ENCODE measurements around the gene YPEL5. TPM values are rescaled to one million over a fixed set of nuclear protein-coding genes. Genes with fewer than 3 reads are reported as not detected.
"Not testable (repeated sequence)": the region's sequence is repeated elsewhere in the genome, so short reads cannot be mapped to it uniquely, and the experiment has no call there.

The YPEL5 gene
- 112 and 116 TPM in 2 replicates for polyA plus RNA-seq (2011; rRNA removed)
- polyA minus RNA-seq (2011; rRNA and poly(A)+ RNA removed), result 77.8 and 80.8 TPM in 2 replicates

DNA sequence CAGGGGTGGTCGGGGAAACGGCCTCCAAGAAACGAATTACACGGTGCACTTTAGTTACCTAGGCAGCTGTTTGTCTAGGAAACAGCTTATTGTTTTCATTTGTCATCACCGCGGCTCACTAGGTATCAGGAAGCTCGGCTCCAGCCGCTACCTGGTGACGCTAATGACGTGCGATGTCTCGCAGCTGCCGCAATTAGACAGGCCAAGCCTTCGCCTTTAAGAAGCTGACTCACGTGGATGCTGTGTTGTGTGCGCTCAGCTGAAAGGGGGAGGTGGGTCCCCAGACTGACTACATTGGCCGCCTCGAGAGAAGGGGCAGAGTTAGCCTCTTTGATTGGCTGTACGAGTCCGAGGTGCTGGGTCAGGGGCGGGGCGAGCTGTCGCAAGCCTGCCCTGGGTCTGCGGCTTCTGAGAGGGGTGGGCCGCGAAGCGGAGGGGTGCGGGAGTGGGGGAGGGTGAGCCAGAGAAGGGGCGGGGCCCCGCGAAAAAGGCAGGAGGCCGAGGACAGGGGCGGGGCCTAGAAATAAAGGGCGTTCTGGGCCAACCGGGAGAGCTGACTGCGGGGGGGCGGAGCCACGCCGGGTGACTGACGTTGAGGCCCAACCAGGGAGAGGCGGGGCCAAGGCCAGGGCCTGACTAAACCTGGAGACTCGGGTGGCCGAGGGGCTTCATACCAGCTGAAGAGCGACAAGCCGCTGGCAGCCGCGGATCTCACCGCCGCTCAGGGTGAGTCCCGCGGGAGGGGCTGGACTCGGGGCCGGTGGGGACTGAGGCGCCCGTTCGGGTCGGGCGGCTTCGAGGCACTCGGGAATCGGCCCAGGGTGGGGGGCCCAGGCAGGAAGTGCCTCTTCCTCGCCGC is at the start of gene YPEL5:
YPEL5 (plus strand) TSS at position 671 of the 859 bp plus-strand sequence. CDS start 9,645 bp downstream, outside the sequence.
- ChIA-PET CTCF (interaction anchor here (1.3 to 8.1 kb wide), 4 partner anchors 18 to 566 kb away, joined by 3 to 82 read pairs (median 38); no protein-coding TSS in a partner anchor), POLR2A (interaction anchor here (0.6 to 1.8 kb wide), 8 partner anchors 18 to 508 kb away, joined by 3 to 11 read pairs (median 4); partner anchors contain the start of genes LBH and LCLAT1)
- Histone ChIP-seq H3K9me3 (ENCODE audit: control insufficient read depth, insufficient read depth, low read length) (no peaks in the 10 kb centered on the region; the same call in 1 of the 2 replicates), H3K27ac (ENCODE audit: low read depth, low read length) (peak within 1 kb of the TSS; percentile 80), H3K27me3 (ENCODE audit: control insufficient read depth, insufficient read depth, low read length) (peaks cover 7% of the 10 kb centered on the region), H3K4me3 (ENCODE audit: low read depth, low read length) (peak within 1 kb of the TSS; percentile 74)
- TF ChIP-seq, protein P1, sequence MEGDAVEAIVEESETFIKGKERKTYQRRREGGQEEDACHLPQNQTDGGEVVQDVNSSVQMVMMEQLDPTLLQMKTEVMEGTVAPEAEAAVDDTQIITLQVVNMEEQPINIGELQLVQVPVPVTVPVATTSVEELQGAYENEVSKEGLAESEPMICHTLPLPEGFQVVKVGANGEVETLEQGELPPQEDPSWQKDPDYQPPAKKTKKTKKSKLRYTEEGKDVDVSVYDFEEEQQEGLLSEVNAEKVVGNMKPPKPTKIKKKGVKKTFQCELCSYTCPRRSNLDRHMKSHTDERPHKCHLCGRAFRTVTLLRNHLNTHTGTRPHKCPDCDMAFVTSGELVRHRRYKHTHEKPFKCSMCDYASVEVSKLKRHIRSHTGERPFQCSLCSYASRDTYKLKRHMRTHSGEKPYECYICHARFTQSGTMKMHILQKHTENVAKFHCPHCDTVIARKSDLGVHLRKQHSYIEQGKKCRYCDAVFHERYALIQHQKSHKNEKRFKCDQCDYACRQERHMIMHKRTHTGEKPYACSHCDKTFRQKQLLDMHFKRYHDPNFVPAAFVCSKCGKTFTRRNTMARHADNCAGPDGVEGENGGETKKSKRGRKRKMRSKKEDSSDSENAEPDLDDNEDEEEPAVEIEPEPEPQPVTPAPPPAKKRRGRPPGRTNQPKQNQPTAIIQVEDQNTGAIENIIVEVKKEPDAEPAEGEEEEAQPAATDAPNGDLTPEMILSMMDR (IDR thresholded peaks at IDR 0.05; ENCODE audit: low read depth, low read length), result no peak
- peak; percentile 99 for DNase-seq (ENCODE audit: low read depth, low spot score)

DNA sequence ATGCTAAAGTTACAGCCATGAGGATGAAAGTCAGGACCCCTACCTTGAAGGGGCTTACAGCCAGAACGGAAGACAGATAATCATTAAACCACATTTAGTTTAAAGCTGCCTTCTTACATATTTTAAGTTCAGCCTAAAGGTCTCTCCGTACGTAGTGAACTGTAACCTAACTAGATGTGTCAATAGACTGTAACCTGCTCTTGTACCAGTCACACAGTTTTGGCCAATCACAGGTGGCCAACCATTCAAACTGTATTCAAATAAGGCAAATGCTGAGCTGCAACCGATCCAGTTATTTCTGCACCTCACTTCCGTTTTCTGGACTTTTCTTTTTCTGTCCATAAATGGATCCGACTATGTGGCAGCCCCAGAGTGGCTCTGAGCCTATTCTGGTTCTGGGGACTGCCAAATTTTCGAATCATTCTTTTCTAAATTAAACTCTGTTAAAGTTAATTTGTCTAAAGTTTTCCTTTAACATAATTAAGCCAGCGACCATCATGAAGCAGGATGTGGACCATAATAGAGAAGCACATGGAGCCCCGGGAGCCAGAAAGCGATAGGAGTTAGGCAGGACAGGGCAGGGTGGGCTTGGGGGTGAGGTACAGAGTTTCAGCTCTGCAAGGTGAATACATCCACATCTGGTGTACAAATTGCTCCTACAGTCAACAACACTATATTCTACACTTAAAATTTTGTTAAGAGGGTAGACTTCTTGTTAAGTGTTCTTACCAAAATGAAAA is 48.4 kb upstream of the YPEL5 start:
- POLR2A ChIA-PET, result no interaction called here
- Histone ChIP-seq H3K9me3 (ENCODE audit: control insufficient read depth, insufficient read depth, low read length) (no peaks in the 10 kb centered on the region), H3K27me3 (ENCODE audit: control insufficient read depth, insufficient read depth, low read length) (peaks cover 3% of the 10 kb centered on the region), H3K27ac (ENCODE audit: low read depth, low read length) (no peak overlapping the region), H3K4me3 (ENCODE audit: low read depth, low read length) (no peak overlapping the region)
- no peak for DNase-seq (ENCODE audit: low read depth, low spot score)
- TF ChIP-seq, protein P1 (IDR thresholded peaks at IDR 0.05; ENCODE audit: low read depth, low read length), result no peak
- CTCF ChIA-PET, result interaction anchor here (1.4 kb wide), 1 partner anchor 18 kb away, joined by 4 read pairs; no protein-coding TSS in a partner anchor

GRCh38 chr2:30099366-30099765 is 47.4 kb upstream of the YPEL5 start:
- H3K9me3 ChIP-seq (ENCODE audit: control insufficient read depth, insufficient read depth, low read length); H3K27ac ChIP-seq (ENCODE audit: low read depth, low read length); H3K27me3 ChIP-seq (ENCODE audit: control insufficient read depth, insufficient read depth, low read length); DNase-seq (ENCODE audit: low read depth, low spot score); POLR2A ChIA-PET; H3K4me3 ChIP-seq (ENCODE audit: low read depth, low read length): not testable (repeated sequence)
- CTCF ChIA-PET, result interaction anchor here (0.9 to 2.0 kb wide), 4 partner anchors 10 to 176 kb away, joined by 4 to 5 read pairs (median 4); no protein-coding TSS in a partner anchor

DNA sequence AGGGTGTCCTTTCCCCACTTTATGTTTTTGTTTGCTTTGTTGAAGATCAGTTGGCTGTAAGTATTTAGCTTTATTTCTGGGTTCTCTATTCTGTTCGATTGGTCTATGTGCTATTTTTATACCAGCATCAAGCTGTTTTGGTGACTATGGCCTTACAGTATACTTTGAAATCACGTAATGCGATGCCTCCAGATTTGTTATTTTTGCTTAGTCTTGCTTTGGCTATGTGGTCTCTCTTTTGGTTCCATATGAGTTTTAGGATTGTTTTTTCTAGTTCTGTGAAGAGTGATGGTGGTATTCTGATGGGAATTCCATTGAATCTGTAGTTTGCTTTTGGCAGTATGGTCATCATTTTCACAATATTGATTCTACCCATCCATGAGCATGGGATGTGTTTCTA is 46.1 kb upstream of the YPEL5 start:
- H3K27me3 ChIP-seq (ENCODE audit: control insufficient read depth, insufficient read depth, low read length); H3K4me3 ChIP-seq (ENCODE audit: low read depth, low read length); H3K27ac ChIP-seq (ENCODE audit: low read depth, low read length); DNase-seq (ENCODE audit: low read depth, low spot score); H3K9me3 ChIP-seq (ENCODE audit: control insufficient read depth, insufficient read depth, low read length); POLR2A ChIA-PET: not testable (repeated sequence)
- CTCF ChIA-PET, result interaction anchor here (1.0 to 2.0 kb wide), 3 partner anchors 11 to 65 kb away, joined by 3 to 5 read pairs (median 3); no protein-coding TSS in a partner anchor

GRCh38 chr2:30104307-30104706 is 42.5 kb upstream of the YPEL5 start:
- POLR2A ChIA-PET, result no interaction called here
- TF ChIP-seq, protein P1 (IDR thresholded peaks at IDR 0.05; ENCODE audit: low read depth, low read length), result no peak
- Histone ChIP-seq H3K27me3 (ENCODE audit: control insufficient read depth, insufficient read depth, low read length) (no peaks in the 10 kb centered on the region), H3K4me3 (ENCODE audit: low read depth, low read length) (no peak overlapping the region), H3K27ac (ENCODE audit: low read depth, low read length) (no peak overlapping the region), H3K9me3 (ENCODE audit: control insufficient read depth, insufficient read depth, low read length) (no peaks in the 10 kb centered on the region; the same call in 1 of the 2 replicates)
- CTCF ChIA-PET, result interaction anchor here (0.7 to 1.2 kb wide), 2 partner anchors 11 to 183 kb away, joined by 3 to 4 read pairs; no protein-coding TSS in a partner anchor
- DNase-seq (ENCODE audit: low read depth, low spot score), result no peak
